OCI-M2 (cell line): Measurements from ENCODE around the gene SPIRE1.
"Not testable (repeated sequence)": the region's sequence is repeated elsewhere in the genome, so short reads cannot be mapped to it uniquely, and the experiment has no call there.

Experiments
- DNase-seq: peaks from one replicate; lab custom pipeline; 2025; ENCODE audit not compliant: unreplicated experiment; lab: John Stamatoyannopoulos, UW

Gene SPIRE1

DNA sequence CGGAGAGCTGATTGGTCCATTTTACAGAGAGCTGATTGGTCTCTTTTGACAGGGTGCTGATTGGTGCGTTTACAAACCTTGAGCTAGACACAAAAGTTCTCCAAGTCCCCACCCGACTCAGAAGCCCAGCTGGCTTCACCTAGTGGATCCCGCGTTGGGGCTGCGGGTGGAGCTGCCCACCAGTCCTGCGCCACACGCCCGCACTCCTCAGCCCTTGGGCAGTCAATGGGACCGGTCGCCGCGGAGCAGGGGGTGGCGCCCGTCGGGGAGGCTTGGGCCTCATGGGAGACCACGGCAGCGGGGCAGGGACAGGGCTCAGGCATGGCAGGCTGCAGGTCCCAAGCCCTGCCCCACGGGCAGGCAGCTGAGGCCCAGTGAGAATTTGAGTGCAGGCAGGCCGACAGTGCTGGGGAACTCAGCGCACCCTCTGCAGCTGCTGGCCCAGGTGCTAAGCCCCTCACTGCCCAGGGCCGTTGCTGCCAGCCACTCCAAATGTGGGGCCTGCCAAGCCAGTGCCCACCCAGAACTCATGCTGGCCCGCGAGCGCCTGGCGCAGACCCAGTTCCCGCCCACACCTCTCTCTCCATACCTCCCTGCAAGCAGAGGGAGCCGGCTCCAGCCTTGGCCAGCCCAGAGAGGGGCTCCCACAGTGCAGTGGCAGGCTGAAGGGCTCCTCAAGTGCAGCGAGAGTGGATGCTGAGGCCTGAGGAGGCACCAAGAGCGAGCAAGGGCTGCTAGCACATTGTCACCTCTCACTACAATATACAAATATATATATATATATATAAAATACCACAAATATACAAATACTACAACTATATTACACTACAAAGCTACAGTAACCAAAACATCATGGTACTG is 100.7 kb downstream of the SPIRE1 start:
- no peak for DNase-seq

DNA sequence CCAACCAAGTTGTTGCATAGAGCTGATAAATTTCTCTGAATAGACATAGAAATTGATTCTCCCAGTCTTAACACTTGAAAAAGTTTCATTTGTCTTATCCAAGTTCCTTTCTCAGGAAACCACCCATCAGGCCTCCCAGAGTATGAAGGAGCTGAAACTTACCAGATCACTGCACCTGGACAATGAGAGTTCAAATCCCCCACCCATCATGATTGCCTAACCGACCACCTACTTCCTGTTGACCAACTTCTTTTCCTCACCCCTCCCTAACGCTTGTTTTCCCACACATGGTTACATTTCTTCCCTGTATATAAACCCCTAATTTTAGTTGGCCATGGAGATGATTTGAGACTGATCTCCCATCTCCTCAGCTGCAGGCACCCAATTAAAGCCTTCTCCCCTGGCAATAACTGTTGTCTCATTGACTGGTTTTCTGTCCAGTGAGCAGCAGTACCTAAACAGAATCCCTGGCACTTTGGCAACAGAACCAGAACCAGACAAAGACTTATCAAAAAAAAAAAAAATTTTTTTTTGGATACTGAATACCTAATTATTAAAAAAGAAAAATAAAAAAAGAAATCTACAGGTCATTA is 103.0 kb downstream of the SPIRE1 start:
- DNase-seq: no peak

DNA sequence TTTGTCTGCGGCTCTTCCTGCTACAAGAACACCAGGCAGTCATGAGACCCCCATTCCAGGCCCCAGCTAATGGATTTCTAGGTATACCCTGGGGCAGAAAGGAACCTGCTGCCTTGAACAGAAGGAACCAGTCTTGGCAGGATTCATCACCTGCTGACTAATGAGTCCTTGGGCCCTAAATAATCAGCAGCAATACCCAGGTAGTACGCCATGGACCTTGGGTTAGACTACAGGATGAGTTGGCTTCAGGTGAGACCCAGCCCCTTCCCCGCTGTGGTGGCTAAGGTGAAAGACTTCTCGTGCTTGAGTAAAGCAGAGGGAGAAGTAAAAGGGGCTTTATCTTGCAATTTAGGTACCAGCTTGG is 105.0 kb downstream of the SPIRE1 start:
- no peak for DNase-seq

DNA sequence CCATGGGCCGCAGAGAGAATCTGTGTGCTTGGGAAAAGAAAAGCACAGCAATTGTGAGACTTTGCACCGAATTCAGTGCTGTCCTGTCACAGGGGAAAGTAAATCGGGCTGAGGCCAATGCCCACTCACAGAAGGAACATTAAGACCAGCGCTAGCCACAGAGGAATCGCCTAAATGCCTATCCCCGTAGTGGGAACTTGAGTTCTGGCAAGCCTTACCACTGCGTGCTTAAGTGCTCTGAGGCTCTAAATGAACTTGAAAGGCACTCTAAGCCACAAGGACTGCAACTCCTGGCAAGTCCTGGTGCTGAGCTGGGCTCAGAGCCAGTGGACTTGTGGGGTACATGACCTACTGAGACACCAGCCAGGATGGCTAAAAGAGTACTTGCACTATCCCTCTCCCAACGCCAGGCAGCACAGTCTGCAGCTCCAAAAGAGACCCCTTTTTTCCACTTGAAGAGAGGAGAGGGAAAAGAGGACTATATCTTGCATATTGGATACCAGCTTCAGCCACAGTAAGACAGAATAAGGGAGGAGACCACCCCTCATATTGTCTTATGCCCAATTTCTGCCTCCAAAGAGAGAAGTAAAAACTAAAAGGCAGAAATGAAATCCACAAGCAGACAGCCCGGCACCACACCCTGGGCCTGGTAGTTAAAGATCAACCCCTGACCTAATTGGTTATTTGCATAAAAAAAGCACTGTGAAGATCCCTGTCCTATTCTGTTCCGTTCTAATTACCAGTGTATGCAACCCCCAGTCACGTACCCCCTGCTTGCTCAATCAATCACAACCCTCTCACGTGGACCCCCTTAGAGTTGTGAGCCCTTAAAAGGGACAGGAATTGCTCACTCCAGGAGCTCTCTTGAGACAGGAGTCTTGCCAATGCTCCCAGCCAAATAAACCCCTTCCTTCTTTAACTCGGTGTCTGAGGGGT is 105.7 kb downstream of the SPIRE1 start:
- not testable (repeated sequence) for DNase-seq

- DNase-seq: not testable (repeated sequence)
These were observed 106.4 kb downstream of the SPIRE1 start for GRCh38 chr18:12551466-12551865.

GRCh38 chr18:12543697-12544096 is 114.2 kb downstream of the SPIRE1 start:
- DNase-seq: no peak

GRCh38 chr18:12540751-12541150 is 117.2 kb downstream of the SPIRE1 start:
- no peak for DNase-seq

DNA sequence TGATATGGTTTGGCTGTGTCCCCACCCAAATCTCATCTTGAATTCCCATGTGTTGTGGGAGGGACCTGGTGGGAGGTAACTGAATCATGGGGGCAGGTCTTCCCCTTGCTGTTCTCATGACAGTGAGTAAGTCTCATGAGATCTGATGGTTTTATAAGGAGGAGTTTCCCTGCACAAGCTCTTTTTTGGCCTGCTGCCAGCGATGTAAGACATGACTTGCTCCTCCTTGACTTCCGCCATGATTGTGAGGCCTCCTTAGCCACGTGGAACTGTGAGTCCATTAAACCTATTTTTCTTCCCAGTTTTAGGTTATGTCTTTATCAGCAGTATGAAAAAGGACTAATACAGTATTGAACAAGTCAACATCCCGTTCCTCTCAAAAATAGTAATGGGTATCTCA is 118.7 kb downstream of the SPIRE1 start:
- not testable (repeated sequence) for DNase-seq

DNA sequence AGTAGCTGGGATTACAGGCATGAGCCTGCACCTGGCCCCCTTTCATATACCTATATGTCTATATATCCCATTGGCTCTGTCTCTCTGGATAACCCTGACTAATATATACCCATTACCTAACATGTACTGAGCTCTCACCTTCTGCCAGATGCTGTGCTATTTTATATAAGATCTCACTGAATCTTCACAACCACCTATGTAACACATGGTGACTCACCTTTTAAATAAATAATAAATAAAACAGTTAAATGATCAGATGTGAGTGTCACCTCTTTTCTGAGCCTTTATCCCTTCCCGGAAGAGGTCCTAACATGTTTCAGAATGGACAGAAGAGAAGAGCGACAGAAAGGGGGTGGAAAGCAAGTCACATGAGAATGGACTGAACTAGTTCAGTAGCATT is 123.1 kb downstream of the SPIRE1 start:
- no peak for DNase-seq

- no peak for DNase-seq
These were observed 125.2 kb downstream of the SPIRE1 start for GRCh38 chr18:12532661-12533060.

DNA sequence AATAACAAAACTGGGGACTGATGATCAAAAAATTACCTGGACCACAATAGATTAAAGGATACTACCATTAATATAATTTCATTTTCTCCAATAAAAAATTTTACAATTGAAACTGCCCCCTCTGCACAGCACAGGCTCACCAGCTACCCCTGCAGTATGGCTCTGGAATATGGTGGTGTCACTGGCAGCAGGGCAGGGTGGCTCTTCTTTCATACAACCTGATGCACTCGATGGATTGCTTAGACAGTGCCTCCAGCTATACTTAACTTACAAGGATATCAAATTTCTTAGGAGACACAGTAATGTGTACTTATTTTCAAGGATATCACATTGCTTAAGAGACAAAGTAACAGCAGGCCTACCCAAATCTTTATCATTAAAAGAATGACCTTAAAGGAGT is 126.2 kb downstream of the SPIRE1 start:
- no peak for DNase-seq

DNA sequence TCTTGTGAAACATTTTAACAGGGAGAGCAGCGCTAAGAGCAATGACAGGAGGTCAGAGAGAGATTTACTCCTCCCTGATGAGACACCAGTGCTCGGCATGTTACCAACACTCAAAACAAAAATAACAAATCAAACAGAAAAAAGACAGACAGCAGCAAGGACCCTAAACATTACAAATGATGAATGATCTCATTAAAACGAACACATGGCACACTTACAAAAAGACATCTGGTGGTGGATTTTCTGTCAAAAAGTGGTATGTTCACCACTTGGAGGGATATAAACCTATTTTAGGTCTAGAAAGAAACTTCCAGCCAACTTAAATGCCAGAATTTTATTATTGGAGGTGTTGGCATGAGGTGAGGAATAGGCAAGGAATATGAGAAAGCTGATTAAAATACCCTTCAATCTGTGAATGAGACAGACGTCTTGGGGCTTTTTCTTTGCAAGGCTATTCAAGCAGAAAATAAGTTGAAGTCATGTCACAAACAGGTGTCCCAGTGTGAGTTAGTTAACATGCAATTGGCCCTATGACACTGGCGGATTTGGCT is 137.4 kb downstream of the SPIRE1 start:
- DNase-seq: no peak

GRCh38 chr18:12518832-12519531 is 138.9 kb downstream of the SPIRE1 start:
- no peak for DNase-seq

GRCh38 chr18:12518326-12518725 is 139.6 kb downstream of the SPIRE1 start:
- no peak for DNase-seq

DNA sequence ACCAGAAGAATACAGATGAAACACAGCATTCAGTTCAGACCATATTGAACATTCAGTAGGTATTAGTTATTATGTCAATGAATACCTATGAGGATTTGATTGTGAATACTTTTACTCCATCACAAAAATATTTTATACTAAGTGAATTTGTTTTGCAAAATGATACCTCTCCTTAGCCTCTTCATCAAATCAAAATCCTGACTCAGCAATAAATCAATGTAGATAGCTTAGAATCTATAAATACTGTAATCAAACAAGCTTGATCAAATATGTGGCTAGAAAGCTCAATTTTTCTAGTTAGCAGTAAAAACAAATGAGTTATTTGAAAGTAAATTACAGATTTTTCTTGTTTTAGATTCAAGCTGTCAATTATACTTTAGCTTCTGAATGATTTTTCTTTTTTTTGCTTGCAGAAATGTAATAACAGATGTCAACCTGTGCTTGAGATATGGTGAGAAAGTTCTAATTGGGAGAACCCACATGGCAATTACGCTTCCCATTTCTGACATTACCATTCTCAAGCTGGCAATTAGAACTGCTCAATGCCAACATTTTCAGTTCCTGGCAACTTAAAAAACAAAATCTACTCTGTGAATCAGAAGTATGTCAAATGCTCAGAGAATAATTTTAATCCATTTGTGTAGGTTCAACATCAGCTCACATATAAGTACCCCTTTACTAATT is 140.6 kb downstream of the SPIRE1 start:
- DNase-seq: no peak

DNA sequence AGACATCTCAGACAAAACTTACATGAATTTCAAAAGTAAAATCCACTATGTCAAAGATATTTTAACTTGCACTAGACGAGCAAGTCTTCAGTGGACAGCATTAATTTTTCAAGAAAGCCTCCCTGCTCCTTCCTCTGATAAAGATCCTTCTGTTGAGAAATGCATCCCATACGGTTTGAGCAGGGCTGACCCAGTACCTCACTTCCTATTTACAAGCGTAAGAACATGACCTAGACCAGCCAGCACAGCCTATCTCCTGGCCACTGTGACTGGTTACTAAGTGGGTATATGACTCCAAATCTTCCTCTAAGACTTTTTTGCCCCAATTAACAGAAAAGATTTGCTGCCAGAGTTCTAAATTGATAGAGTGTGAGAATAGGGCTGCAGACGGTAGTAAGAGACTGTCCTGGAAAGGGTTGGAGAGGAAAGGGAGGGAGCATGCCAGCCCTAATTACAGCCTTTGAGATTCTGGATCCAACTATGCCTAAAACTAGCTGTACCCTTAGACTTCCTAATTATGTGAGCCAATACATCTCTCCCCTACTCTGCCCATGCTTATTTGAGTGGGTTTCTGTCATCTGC is 141.8 kb downstream of the SPIRE1 start:
- DNase-seq: no peak

- DNase-seq: no peak
These were observed 142.4 kb downstream of the SPIRE1 start for GRCh38 chr18:12515550-12515949.

DNA sequence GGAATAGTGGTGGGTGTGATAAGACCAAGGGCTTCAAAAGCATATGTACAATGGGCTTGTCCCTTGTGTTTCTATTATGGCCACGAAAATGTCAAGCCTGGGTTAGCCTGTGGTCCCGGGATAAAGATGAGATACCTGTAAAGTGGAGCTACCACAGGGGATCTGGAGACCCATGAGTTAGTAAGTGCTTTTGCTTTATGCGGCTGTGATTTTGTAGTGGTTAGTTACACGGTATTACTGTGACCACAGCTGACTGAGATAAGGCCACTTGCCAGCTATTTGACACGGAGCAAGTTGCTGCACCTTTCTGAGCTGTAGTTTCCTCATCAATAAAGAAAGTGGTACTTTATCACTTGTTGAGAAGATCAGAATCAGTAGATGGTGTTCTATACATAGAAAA is 150.9 kb downstream of the SPIRE1 start:
- DNase-seq: no peak

GRCh38 chr18:12500986-12501385 is 156.9 kb downstream of the SPIRE1 start:
- no peak for DNase-seq

- no peak for DNase-seq
These were observed 160.1 kb downstream of the SPIRE1 start for GRCh38 chr18:12497839-12498238.
